ENCODE results near the gene MSTN.

GRCh38 chr2:190088917-190089316 lies 26.4 kb upstream of the MSTN start:
- TF ChIP-seq, protein P1, sequence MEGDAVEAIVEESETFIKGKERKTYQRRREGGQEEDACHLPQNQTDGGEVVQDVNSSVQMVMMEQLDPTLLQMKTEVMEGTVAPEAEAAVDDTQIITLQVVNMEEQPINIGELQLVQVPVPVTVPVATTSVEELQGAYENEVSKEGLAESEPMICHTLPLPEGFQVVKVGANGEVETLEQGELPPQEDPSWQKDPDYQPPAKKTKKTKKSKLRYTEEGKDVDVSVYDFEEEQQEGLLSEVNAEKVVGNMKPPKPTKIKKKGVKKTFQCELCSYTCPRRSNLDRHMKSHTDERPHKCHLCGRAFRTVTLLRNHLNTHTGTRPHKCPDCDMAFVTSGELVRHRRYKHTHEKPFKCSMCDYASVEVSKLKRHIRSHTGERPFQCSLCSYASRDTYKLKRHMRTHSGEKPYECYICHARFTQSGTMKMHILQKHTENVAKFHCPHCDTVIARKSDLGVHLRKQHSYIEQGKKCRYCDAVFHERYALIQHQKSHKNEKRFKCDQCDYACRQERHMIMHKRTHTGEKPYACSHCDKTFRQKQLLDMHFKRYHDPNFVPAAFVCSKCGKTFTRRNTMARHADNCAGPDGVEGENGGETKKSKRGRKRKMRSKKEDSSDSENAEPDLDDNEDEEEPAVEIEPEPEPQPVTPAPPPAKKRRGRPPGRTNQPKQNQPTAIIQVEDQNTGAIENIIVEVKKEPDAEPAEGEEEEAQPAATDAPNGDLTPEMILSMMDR (IDR thresholded peaks at IDR 0.05; ENCODE audit: extremely low read depth in 1 of 2, insufficient read depth in 1 of 2, low read depth in 1 of 2, low read length in 2 of 2) = peak; percentile 49
- TF ChIP-seq POLR2AphosphoS5 (IDR thresholded peaks at IDR 0.05; ENCODE audit: insufficient read depth, low read depth, low read length) (no peak), POLR2A (IDR thresholded peaks at IDR 0.05; ENCODE audit: low read depth, low read length) (no peak), EZH2 (IDR thresholded peaks at IDR 0.05; ENCODE audit: borderline replicate concordance, low read depth, low read length, severe bottlenecking) (no peak), MAX (IDR thresholded peaks at IDR 0.05; ENCODE audit: insufficient read depth, insufficient read length) (no peak), MYC (IDR thresholded peaks at IDR 0.05; ENCODE audit: low read depth, low read length) (no peak)

All from endothelial cell of umbilical vein (primary cell).